ENCODE measurements around the gene KLHL26. TPM values are rescaled to one million over a fixed set of nuclear protein-coding genes. Genes with fewer than 3 reads are reported as not detected.

The KLHL26 gene
- total RNA-seq, 6 experiments from 2014 or later, result 3.6 to 9.3 (median 7.4) TPM

GRCh38 chr19:18646535-18647370 is 9.9 kb downstream of the KLHL26 start:
- no peak for DNase-seq
- H3K4me1 Mint-ChIP-seq (ENCODE audit: low read depth), result peaks cover 38% of the 10 kb centered on the region
- H3K27me3 Mint-ChIP-seq (ENCODE audit: insufficient read depth), result peaks cover 5% of the 10 kb centered on the region
- no peak overlapping the region for H3K27ac Mint-ChIP-seq
- no peak for TF ChIP-seq CTCF (IDR thresholded peaks at IDR 0.05)
- H3K4me3 Mint-ChIP-seq, result no peak overlapping the region
- H3K9me3 Mint-ChIP-seq, result peaks cover 10% of the 10 kb centered on the region
- H3K36me3 Mint-ChIP-seq (ENCODE audit: low read depth), result peaks cover 9% of the 10 kb centered on the region

GRCh38 chr19:18647371-18647767 is 10.5 kb downstream of the KLHL26 start:
- H3K27me3 Mint-ChIP-seq (ENCODE audit: insufficient read depth), result peaks cover 5% of the 10 kb centered on the region
- no peak overlapping the region for H3K4me3 Mint-ChIP-seq
- no peak for DNase-seq
- H3K9me3 Mint-ChIP-seq, result peaks cover 10% of the 10 kb centered on the region
- peaks cover 9% of the 10 kb centered on the region for H3K36me3 Mint-ChIP-seq (ENCODE audit: low read depth)
- H3K27ac Mint-ChIP-seq, result no peak overlapping the region
- H3K4me1 Mint-ChIP-seq (ENCODE audit: low read depth), result peaks cover 40% of the 10 kb centered on the region
- TF ChIP-seq CTCF (IDR thresholded peaks at IDR 0.05), result no peak

- TF ChIP-seq CTCF (IDR thresholded peaks at IDR 0.05), result no peak
- no peak for DNase-seq
- no peak overlapping the region for H3K4me3 Mint-ChIP-seq
- peaks cover 10% of the 10 kb centered on the region for H3K9me3 Mint-ChIP-seq
- peaks cover 5% of the 10 kb centered on the region; the same call in 1 of the 2 replicates for H3K27me3 Mint-ChIP-seq (ENCODE audit: insufficient read depth)
- H3K36me3 Mint-ChIP-seq (ENCODE audit: low read depth), result peaks cover 9% of the 10 kb centered on the region
- no peak overlapping the region for H3K27ac Mint-ChIP-seq
- peaks cover 40% of the 10 kb centered on the region for H3K4me1 Mint-ChIP-seq (ENCODE audit: low read depth)
These were observed 11.0 kb downstream of the KLHL26 start for GRCh38 chr19:18647807-18648206.

- H3K4me1 Mint-ChIP-seq (ENCODE audit: low read depth), result peaks cover 40% of the 10 kb centered on the region
- peak overlapping the region; percentile 59 for H3K4me3 Mint-ChIP-seq
- peaks cover 5% of the 10 kb centered on the region; the same call in 1 of the 2 replicates for H3K27me3 Mint-ChIP-seq (ENCODE audit: insufficient read depth)
- TF ChIP-seq CTCF (IDR thresholded peaks at IDR 0.05), result no peak
- peaks cover 6% of the 10 kb centered on the region for H3K36me3 Mint-ChIP-seq (ENCODE audit: low read depth)
- H3K27ac Mint-ChIP-seq, result peak overlapping the region; percentile 93
- DNase-seq, result peak; percentile 21
- peaks cover 6% of the 10 kb centered on the region for H3K9me3 Mint-ChIP-seq
These were observed 12.1 kb downstream of the KLHL26 start for GRCh38 chr19:18648973-18649315.

- H3K4me1 Mint-ChIP-seq (ENCODE audit: low read depth), result peaks cover 35% of the 10 kb centered on the region
- peaks cover under 1% of the 10 kb centered on the region; the same call in 1 of the 2 replicates for H3K36me3 Mint-ChIP-seq (ENCODE audit: low read depth)
- DNase-seq, result no peak
- peaks cover 5% of the 10 kb centered on the region; the same call in 1 of the 2 replicates for H3K27me3 Mint-ChIP-seq (ENCODE audit: insufficient read depth)
- peaks cover under 1% of the 10 kb centered on the region; the same call in 1 of the 2 replicates for H3K9me3 Mint-ChIP-seq
- H3K4me3 Mint-ChIP-seq, result peak overlapping the region; percentile 74
- peak overlapping the region; percentile 93 for H3K27ac Mint-ChIP-seq
- no peak for TF ChIP-seq CTCF (IDR thresholded peaks at IDR 0.05)
These were observed 12.7 kb downstream of the KLHL26 start for GRCh38 chr19:18649371-18650020.
